Measurements from ENCODE around the gene TLL1. TPM values are rescaled to one million over a fixed set of nuclear protein-coding genes. Genes with fewer than 3 reads are reported as not detected.

The TLL1 gene
- polyA plus RNA-seq, 3 donors: 2.0 to 2.4 (median 2.1) TPM

DNA sequence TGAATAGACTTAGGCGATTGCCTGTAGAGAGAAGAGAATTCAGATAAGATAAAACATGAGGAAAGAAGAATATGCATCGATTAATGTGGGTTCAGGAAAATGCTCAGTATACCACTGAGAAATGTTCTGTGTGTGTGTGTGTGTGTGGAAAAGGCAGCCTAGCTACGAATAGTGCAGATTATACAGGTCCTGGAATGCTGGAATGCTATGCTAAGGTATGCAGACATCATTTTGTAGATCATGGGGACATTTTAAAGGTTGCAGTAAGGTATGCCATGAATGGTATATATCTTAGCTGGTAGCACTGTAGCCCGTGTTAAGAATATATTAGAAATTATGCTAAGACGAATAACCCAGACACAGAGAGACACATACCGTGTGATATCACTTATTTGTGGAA, 267.9 kb downstream of the TLL1 start:
- DNase-seq (ENCODE audit: low read depth in 3 of 3, low spot score in 2 of 3): no peak

DNA sequence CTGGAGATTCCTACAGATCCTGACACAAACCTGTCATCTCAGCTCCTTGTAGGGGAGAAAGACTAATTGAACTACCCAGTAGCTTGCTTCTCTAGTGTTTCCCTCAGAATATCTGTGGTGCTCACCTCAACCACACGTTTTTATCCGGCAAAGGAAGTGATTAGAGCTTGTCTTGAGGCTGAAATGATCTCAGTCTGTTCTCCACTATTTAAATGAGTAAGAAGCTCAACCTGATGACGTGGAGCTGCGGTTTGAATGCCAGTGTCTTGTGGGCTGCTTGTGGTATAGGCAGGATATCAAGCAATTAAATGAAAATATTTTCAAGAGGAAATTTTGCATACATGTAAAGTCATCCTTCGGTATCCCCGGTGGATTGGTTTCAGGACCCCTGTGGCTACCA, 270.2 kb downstream of the TLL1 start:
- no peak for DNase-seq (ENCODE audit: low read depth in 3 of 3, low spot score in 2 of 3)

DNA sequence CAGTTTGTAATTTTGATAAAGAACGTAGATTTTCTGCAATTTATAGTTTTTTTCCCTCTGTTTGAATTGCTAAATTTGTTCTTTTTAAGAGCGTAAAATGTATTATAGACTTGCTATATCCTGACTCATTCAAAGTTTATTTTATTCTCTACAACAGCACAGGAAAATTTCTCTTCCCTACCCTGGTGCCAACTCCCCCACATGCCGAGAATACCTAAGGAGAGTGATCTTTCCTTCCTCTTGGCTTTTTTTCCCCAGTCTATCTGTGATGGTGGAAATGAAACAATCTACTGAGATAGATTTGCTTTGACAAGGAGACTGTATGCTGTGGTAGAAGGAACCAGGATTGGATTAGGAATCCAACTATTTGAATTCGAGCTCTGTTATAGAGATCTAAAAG, 271.6 kb downstream of the TLL1 start:
- DNase-seq (ENCODE audit: low read depth in 3 of 3, low spot score in 2 of 3): no peak

DNA sequence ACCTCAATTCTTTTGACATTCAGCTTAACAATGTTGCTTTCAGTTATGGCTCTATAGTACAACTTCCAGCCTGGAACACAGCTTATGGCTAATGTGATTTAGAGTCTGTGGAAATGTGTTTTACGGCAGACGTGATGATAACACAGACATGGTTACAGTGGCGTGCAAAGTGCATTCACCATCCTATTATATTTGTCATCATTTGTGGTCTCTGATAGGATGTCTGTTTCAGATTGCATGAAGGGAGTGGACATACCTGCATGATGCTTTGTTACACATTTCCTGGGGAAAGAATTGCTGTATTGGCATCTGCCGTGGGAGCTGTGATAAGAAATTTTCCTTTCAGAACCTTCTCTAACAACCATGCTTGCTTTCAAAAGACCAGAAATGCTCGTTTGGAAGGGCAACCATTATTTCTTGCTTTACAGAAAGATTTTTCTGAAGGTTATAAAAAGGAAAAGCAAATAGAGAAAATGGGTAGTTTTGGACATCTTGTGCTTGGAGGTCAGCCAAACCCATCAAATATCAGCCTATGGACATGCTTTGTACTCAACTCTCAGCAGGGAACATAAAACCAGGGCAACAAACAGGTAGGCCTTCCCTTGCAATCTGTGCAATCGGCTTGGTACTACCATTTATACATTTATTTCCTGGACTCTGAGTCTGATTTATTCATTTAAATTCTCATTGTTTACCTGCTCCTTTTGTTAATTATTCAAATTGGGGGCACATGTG, 273.9 kb downstream of the TLL1 start:
- no peak for DNase-seq (ENCODE audit: low read depth in 3 of 3, low spot score in 2 of 3)

Measured in right renal cortex interstitium (tissue), 3 donors.